GM18861 (cell line): Measurements from ENCODE around the gene POP4.

Experiments
- ATAC-seq: cut with Tn5 transposase; IDR thresholded peaks from one replicate; pipeline ENCODE4 v1.9.1; 2021; ENCODE audit not compliant: unreplicated experiment

Gene POP4

GRCh38 chr19:29629836-29630534 lies 23.9 kb downstream of the POP4 start:
- no peak for ATAC-seq

GRCh38 chr19:29630655-29631054 lies 24.6 kb downstream of the POP4 start:
- ATAC-seq, result no peak

- ATAC-seq, result no peak
These were observed 25.4 kb downstream of the POP4 start for GRCh38 chr19:29631450-29631849.

- no peak for ATAC-seq
These were observed 27.9 kb downstream of the POP4 start for GRCh38 chr19:29634002-29634401.

- ATAC-seq, result no peak
These were observed 28.5 kb downstream of the POP4 start for GRCh38 chr19:29634423-29635130.

- ATAC-seq, result no peak
These were observed 29.9 kb downstream of the POP4 start for GRCh38 chr19:29635963-29636362.

GRCh38 chr19:29636553-29637360 lies 30.7 kb downstream of the POP4 start:
- no peak for ATAC-seq

- no peak for ATAC-seq
These were observed 33.0 kb downstream of the POP4 start for GRCh38 chr19:29639086-29639485.

GRCh38 chr19:29640231-29640630 lies 34.1 kb downstream of the POP4 start:
- no peak for ATAC-seq

- no peak for ATAC-seq
These were observed 35.5 kb downstream of the POP4 start for GRCh38 chr19:29641597-29641996.

- ATAC-seq, result no peak
These were observed 37.4 kb downstream of the POP4 start for GRCh38 chr19:29643361-29643935.

- ATAC-seq, result no peak
These were observed 38.1 kb downstream of the POP4 start for GRCh38 chr19:29644210-29644609.

- ATAC-seq, result no peak
These were observed 39.4 kb downstream of the POP4 start for GRCh38 chr19:29645491-29645867.

GRCh38 chr19:29645911-29646310 lies 39.8 kb downstream of the POP4 start:
- no peak for ATAC-seq

- ATAC-seq, result no peak
These were observed 44.8 kb downstream of the POP4 start for GRCh38 chr19:29650772-29651387.

GRCh38 chr19:29651622-29652394 lies 45.7 kb downstream of the POP4 start:
- no peak for ATAC-seq

- no peak for ATAC-seq
These were observed 47.3 kb downstream of the POP4 start for GRCh38 chr19:29653398-29653797.

- ATAC-seq, result no peak
These were observed 49.7 kb downstream of the POP4 start for GRCh38 chr19:29655648-29656335.

GRCh38 chr19:29658221-29658991 lies 52.3 kb downstream of the POP4 start:
- ATAC-seq, result no peak
